GM18499 (cell line): ENCODE results near the gene EPB41.

Source experiments
- ATAC-seq: cut with Tn5 transposase; IDR thresholded peaks from one replicate; pipeline ENCODE4 v1.9.1; 2021; ENCODE audit warnings: moderate number of reproducible peaks; ENCODE audit not compliant: insufficient read depth, unreplicated experiment

The EPB41 gene

GRCh38 chr1:28971980-28972771 is 57.8 kb downstream of the EPB41 start:
- no peak for ATAC-seq

GRCh38 chr1:28973596-28974421 is 59.4 kb downstream of the EPB41 start:
- no peak for ATAC-seq

- no peak for ATAC-seq
These were observed 60.1 kb downstream of the EPB41 start for GRCh38 chr1:28974432-28974831.

- no peak for ATAC-seq
These were observed 61.9 kb downstream of the EPB41 start for GRCh38 chr1:28976248-28976647.

GRCh38 chr1:28981210-28981609 is 66.8 kb downstream of the EPB41 start:
- ATAC-seq, result no peak

GRCh38 chr1:28982198-28982597 is 67.8 kb downstream of the EPB41 start:
- no peak for ATAC-seq

GRCh38 chr1:28983091-28983490 is 68.7 kb downstream of the EPB41 start:
- ATAC-seq, result no peak

- no peak for ATAC-seq
These were observed 69.3 kb downstream of the EPB41 start for GRCh38 chr1:28983509-28984310.

- no peak for ATAC-seq
These were observed 69.9 kb downstream of the EPB41 start for GRCh38 chr1:28984311-28984684.

GRCh38 chr1:28985427-28985826 is 71.1 kb downstream of the EPB41 start:
- ATAC-seq, result no peak

GRCh38 chr1:28986306-28986910 is 72.0 kb downstream of the EPB41 start:
- ATAC-seq, result no peak

GRCh38 chr1:29002792-29003191 is 88.4 kb downstream of the EPB41 start:
- no peak for ATAC-seq

GRCh38 chr1:29004288-29004687 is 89.9 kb downstream of the EPB41 start:
- no peak for ATAC-seq

- no peak for ATAC-seq
These were observed 90.4 kb downstream of the EPB41 start for GRCh38 chr1:29004798-29005197.

GRCh38 chr1:29011775-29012174 is 97.4 kb downstream of the EPB41 start:
- no peak for ATAC-seq

- no peak for ATAC-seq
These were observed 102.9 kb downstream of the EPB41 start for GRCh38 chr1:29017235-29017634.

GRCh38 chr1:29017975-29018712 is 103.8 kb downstream of the EPB41 start:
- no peak for ATAC-seq

- no peak for ATAC-seq
These were observed 108.3 kb downstream of the EPB41 start for GRCh38 chr1:29022620-29023019.

- no peak for ATAC-seq
These were observed 115.3 kb downstream of the EPB41 start for GRCh38 chr1:29029667-29030066.

GRCh38 chr1:29032841-29033240 is 118.5 kb downstream of the EPB41 start:
- no peak for ATAC-seq
